H1 (cell line): ENCODE measurements around the gene CTAG2. TPM values are rescaled to one million over a fixed set of nuclear protein-coding genes. Genes with fewer than 3 reads are reported as not detected.

Source experiments
- CTCF ChIA-PET: fragments of 300-600 bp; sonication (Branson Sonifier 250); formaldehyde crosslinking; loops from one replicate; lab custom pipeline; 2021; ENCODE audit not compliant: partially characterized antibody; lab: Charles Lee
- POLR2A ChIA-PET: fragments of 300-600 bp; sonication (Branson Sonifier 250); formaldehyde crosslinking; loops from one replicate; lab custom pipeline; 2021; ENCODE audit warnings: inconsistent platforms; ENCODE audit not compliant: partially characterized antibody; lab: Charles Lee
- DNase-seq, 2 experiments: peaks; one replicate each; pipeline versions ENCODE4 v3.0.0 to v3.0.0-alpha.2; 2010 to 2022; ENCODE audit warnings: low spot score in 2 of 2, low read depth in 1 of 2, mixed read lengths in 1 of 2
- FAIRE-seq: peaks from 2 replicates; lab custom pipeline; 2011; peaks lifted over from hg19 to GRCh38; lab: Jason Lieb, UNC
- H2AFZ ChIP-seq: 2 replicates; pipeline ENCODE4 v1.8.1; 2012; ENCODE audit warnings: low read length, inconsistent platforms
- H2AK5ac ChIP-seq: 2 replicates; pipeline ENCODE4 v1.6.1; 2013; ENCODE audit warnings: low read depth, low read length
- H2BK120ac ChIP-seq: replicated peaks from 2 replicates; pipeline ENCODE3; 2013; ENCODE audit warnings: low read depth, low read length, inconsistent platforms
- H2BK12ac ChIP-seq: 2 replicates; pipeline ENCODE4 v1.6.1; 2013; ENCODE audit warnings: low read depth, low read length
- H2BK15ac ChIP-seq: 2 replicates; pipeline ENCODE4 v1.6.1; 2013; ENCODE audit warnings: low read length
- H2BK20ac ChIP-seq: 2 replicates; pipeline ENCODE4 v1.6.1; 2013; ENCODE audit warnings: low read length
- H2BK5ac ChIP-seq: 2 replicates; pipeline ENCODE4 v1.6.1; 2013; ENCODE audit warnings: low read depth, low read length
- H3K14ac ChIP-seq: 2 replicates; pipeline ENCODE4 v1.6.1; 2013; ENCODE audit warnings: inconsistent platforms; ENCODE audit not compliant: insufficient read length
- H3K18ac ChIP-seq: 2 replicates; pipeline ENCODE4 v1.6.1; 2013; ENCODE audit warnings: low read length; ENCODE audit errors: extremely low read depth
- H3K23ac ChIP-seq: 2 replicates; pipeline ENCODE4 v1.6.1; 2013; ENCODE audit warnings: inconsistent platforms; ENCODE audit not compliant: insufficient read length
- H3K23me2 ChIP-seq: 2 replicates; pipeline ENCODE4 v1.6.1; 2013; ENCODE audit warnings: low read depth, low read length
- H3K27ac ChIP-seq: 2 replicates; pipeline ENCODE4 v1.6.1; 2011; ENCODE audit warnings: low read depth, low read length, inconsistent platforms
- H3K27me3 ChIP-seq, 4 experiments: replicated peaks in 1 of 4; 1 replicate in 1 of 4; 2 replicates in 3 of 4; pipeline versions ENCODE4 v1.6.1 to v1.8.1; 2011 to 2013; ENCODE audit warnings: low read length in 3 of 4, mild to moderate bottlenecking in 3 of 4, inconsistent platforms in 2 of 4, mixed read lengths in 2 of 4, moderate library complexity in 1 of 4; ENCODE audit not compliant: control insufficient read depth in 3 of 4, insufficient read depth in 3 of 4; ENCODE audit errors: extremely low read depth in 1 of 4
- H3K36me3 ChIP-seq, 4 experiments: 2 replicates each; pipeline versions ENCODE4 v1.6.1 to v1.8.1; 2011 to 2013; ENCODE audit warnings: mild to moderate bottlenecking in 4 of 4, low read length in 3 of 4, moderate library complexity in 2 of 4, control low read depth in 1 of 4, inconsistent platforms in 1 of 4; ENCODE audit not compliant: insufficient read depth in 4 of 4, control insufficient read depth in 2 of 4
- H3K4ac ChIP-seq: replicated peaks from 2 replicates; pipeline ENCODE3; 2013; ENCODE audit warnings: low read length, low read depth, mixed read lengths, inconsistent platforms; ENCODE audit not compliant: insufficient read length
- H3K4me1 ChIP-seq, 4 experiments: replicated peaks in 1 of 4; 1 replicate in 1 of 4; 2 replicates in 3 of 4; pipeline versions ENCODE4 v1.6.1 to v1.8.1; 2011 to 2013; ENCODE audit warnings: low read length in 3 of 4, inconsistent platforms in 2 of 4, mixed read lengths in 1 of 4; ENCODE audit not compliant: insufficient read depth in 4 of 4, control insufficient read depth in 3 of 4
- H3K4me2 ChIP-seq, 2 experiments: 2 replicates each; pipeline versions ENCODE4 v1.6.1 to v1.8.1; 2011 to 2013; ENCODE audit warnings: low read depth in 2 of 2, low read length in 2 of 2, control low read depth in 1 of 2, inconsistent platforms in 1 of 2, mild to moderate bottlenecking in 1 of 2; ENCODE audit not compliant: insufficient read depth in 1 of 2
- H3K4me3 ChIP-seq, 4 experiments: fragments of 200-600, 300-600 bp in 1 of 4; sonication (generic), shearing (Covaris generic), sonication (Bioruptor Twin) in 1 of 4; 2 replicates each; pipeline versions ENCODE4 v1.5.1 to v1.8.1; 2011 to 2016; ENCODE audit warnings: low read length in 4 of 4, low read depth in 3 of 4, control low read depth in 2 of 4, inconsistent platforms in 2 of 4, mild to moderate bottlenecking in 2 of 4, mixed read lengths in 1 of 4, moderate library complexity in 1 of 4; ENCODE audit not compliant: insufficient read depth in 2 of 4; ENCODE audit errors: extremely low read depth in 1 of 4
- H3K56ac ChIP-seq: replicated peaks from 2 replicates; pipeline ENCODE3; 2013; ENCODE audit warnings: low read depth, mild to moderate bottlenecking, mixed read lengths, low read length, inconsistent platforms; ENCODE audit not compliant: insufficient read length
- H3K79me1 ChIP-seq: 2 replicates; pipeline ENCODE4 v1.6.1; 2013; ENCODE audit warnings: low read depth, low read length, control low read depth
- H3K79me2 ChIP-seq, 2 experiments: 2 replicates each; pipeline versions ENCODE4 v1.6.1 to v1.8.1; 2012 to 2013; ENCODE audit warnings: low read length in 2 of 2, mild to moderate bottlenecking in 2 of 2, inconsistent platforms in 1 of 2; ENCODE audit not compliant: insufficient read depth in 2 of 2, control insufficient read depth in 1 of 2
- H3K9ac ChIP-seq, 4 experiments: replicated peaks in 1 of 4; 1 replicate in 1 of 4; 2 replicates in 3 of 4; pipeline versions ENCODE4 v1.6.1 to v1.8.1; 2011 to 2013; ENCODE audit warnings: low read depth in 3 of 4, low read length in 3 of 4, control low read depth in 2 of 4, mild to moderate bottlenecking in 2 of 4, moderate library complexity in 2 of 4, inconsistent platforms in 1 of 4; ENCODE audit errors: extremely low read depth in 1 of 4
- H3K9me3 ChIP-seq, 2 experiments: 2 replicates each; pipeline versions ENCODE4 v1.6.1 to v1.8.1; 2012 to 2013; ENCODE audit warnings: mild to moderate bottlenecking in 2 of 2, moderate library complexity in 2 of 2, control low read depth in 1 of 2, inconsistent platforms in 1 of 2, low read depth in 1 of 2, low read length in 1 of 2, mixed read lengths in 1 of 2; ENCODE audit not compliant: insufficient read depth in 2 of 2
- H4K20me1 ChIP-seq, 2 experiments: replicated peaks in 1 of 2; 2 replicates each; pipeline versions ENCODE3 to v1.8.1; 2011 to 2013; ENCODE audit warnings: inconsistent platforms in 2 of 2, low read length in 2 of 2, mild to moderate bottlenecking in 1 of 2; ENCODE audit not compliant: insufficient read depth in 2 of 2, control insufficient read depth in 1 of 2
- H4K5ac ChIP-seq: 2 replicates; pipeline ENCODE4 v1.6.1; 2013; ENCODE audit warnings: low read length, low read depth, mixed read lengths, inconsistent platforms; ENCODE audit not compliant: insufficient read length
- H4K8ac ChIP-seq: 2 replicates; pipeline ENCODE4 v1.8.0; 2013; ENCODE audit warnings: mild to moderate bottlenecking, moderate library complexity, low read length, inconsistent platforms; ENCODE audit not compliant: insufficient read depth; ENCODE audit errors: extremely low read depth
- H4K91ac ChIP-seq: replicated peaks from 2 replicates; pipeline ENCODE3; 2013; ENCODE audit warnings: low read length, mixed read lengths, inconsistent platforms; ENCODE audit not compliant: insufficient read length
- ASH2L ChIP-seq: fragments of 200-600, 300-600 bp; sonication (generic); IDR thresholded peaks from one replicate; pipeline ENCODE4 v1.7.1; 2017; ENCODE audit warnings: low read length
- BACH1 ChIP-seq: IDR thresholded peaks from 2 replicates; pipeline ENCODE4 v1.6.1; 2012; ENCODE audit warnings: low read length, improper control_type of control experiment
- EP300 ChIP-seq, 2 experiments: IDR thresholded peaks; 1 replicate in 1 of 2; 2 replicates in 1 of 2; pipeline ENCODE4 v1.6.1; 2011 to 2012; ENCODE audit warnings: low read depth in 2 of 2, low read length in 2 of 2, mild to moderate bottlenecking in 2 of 2, borderline replicate concordance in 1 of 2, inconsistent platforms in 1 of 2, moderate library complexity in 1 of 2
- EZH2 ChIP-seq: fragments of 200-600 bp; sonication (generic); IDR thresholded peaks from 2 replicates; pipeline ENCODE4 v1.7.1; 2012; ENCODE audit warnings: low read depth, mild to moderate bottlenecking, moderate library complexity, low read length, inconsistent platforms; ENCODE audit not compliant: severe bottlenecking
- FOSL1 ChIP-seq: IDR thresholded peaks from 2 replicates; pipeline ENCODE4 v1.6.1; 2011; ENCODE audit warnings: mild to moderate bottlenecking, low read depth, low read length, moderate library complexity; ENCODE audit not compliant: insufficient read depth
- JUND ChIP-seq: IDR thresholded peaks from 2 replicates; pipeline ENCODE4 v1.6.1; 2011; ENCODE audit warnings: mild to moderate bottlenecking, improper control_type of control experiment, low read length
- MAFK ChIP-seq: IDR thresholded peaks from 2 replicates; pipeline ENCODE4 v1.6.1; 2012; ENCODE audit warnings: low read depth, mild to moderate bottlenecking, improper control_type of control experiment, low read length
- NANOG ChIP-seq: IDR thresholded peaks from 2 replicates; pipeline ENCODE4 v1.6.1; 2011; ENCODE audit warnings: low read length, low read depth, mild to moderate bottlenecking, inconsistent platforms; ENCODE audit not compliant: insufficient read depth, poor library complexity, severe bottlenecking
- PHF8 ChIP-seq: fragments of 200-600 bp; sonication (generic); conservative IDR thresholded peaks from 2 replicates; pipeline ENCODE4 v1.7.1; 2012; ENCODE audit warnings: low read depth, mild to moderate bottlenecking, inconsistent platforms, low read length, moderate library complexity
- POLR2A ChIP-seq, 2 experiments: IDR thresholded peaks; 1 replicate in 1 of 2; 2 replicates in 1 of 2; pipeline ENCODE4 v1.6.1; 2011; ENCODE audit warnings: low read depth in 2 of 2, low read length in 2 of 2, mild to moderate bottlenecking in 2 of 2; ENCODE audit errors: control extremely low read depth in 1 of 2
- RNF2 ChIP-seq: fragments of 200-900, 300-1000 bp; sonication (generic); IDR thresholded peaks from 2 replicates; pipeline ENCODE4 v1.7.1; 2016; ENCODE audit warnings: borderline replicate concordance, low read depth, mild to moderate bottlenecking, antibody characterized with exemption, low read length; ENCODE audit not compliant: poor library complexity, severe bottlenecking; ENCODE audit errors: missing control alignments
- TAF1 ChIP-seq: IDR thresholded peaks from 2 replicates; pipeline ENCODE4 v1.6.1; 2011; ENCODE audit warnings: mild to moderate bottlenecking, low read depth, low read length
- TCF12 ChIP-seq: IDR thresholded peaks from 2 replicates; pipeline ENCODE4 v1.6.1; 2011; ENCODE audit warnings: low read depth, mild to moderate bottlenecking, low read length
- WGBS, 2 experiments: shearing (Covaris generic) in 1 of 2; methylation state at CpG; one replicate each; pipeline versions ENCODE4 v1.1.6 to v1.1.7; 2013 to 2015; ENCODE audit warnings: low lambda C conversion rate in 2 of 2, mixed read lengths in 2 of 2, inconsistent platforms in 1 of 2, low coverage in 1 of 2, missing lambda C conversion rate in 1 of 2; ENCODE audit not compliant: insufficient replicate concordance in 2 of 2, insufficient coverage in 1 of 2, insufficient read length in 1 of 2; ENCODE audit errors: extremely low coverage in 1 of 2, missing lambda C conversion rate in 1 of 2; 5-methylcytosine and 5-hydroxymethylcytosine counted together
- polyA plus RNA-seq, 7 experiments: library from polyadenylated mRNA; depleted of rRNA in 3 of 7; stranded (reverse) in 5 of 7; unstranded in 2 of 7; fragments of >200 nt in 5 of 7; fragments of 200-250 nt in 2 of 7; gene quantifications; 1 replicate in 5 of 7; 2 replicates in 1 of 7; 4 replicates in 1 of 7; pipeline versions ENCODE4 v1.2.1 to v1.2.3, GENCODE V29; 2011 to 2013; ENCODE audit warnings: missing spikeins in 2 of 7, mixed read lengths in 2 of 7
- total RNA-seq: library from RNA; stranded (reverse); fragmentation: NEBNext Ultra II Directional; extraction: Animal tissue kit (Norgen Biotek cat#: 25700); gene quantifications from 2 replicates; pipeline ENCODE4 v1.2.1, GENCODE V29; 2021
- TF ChIP-seq, protein P1 (sequence below): IDR thresholded peaks from 2 replicates; pipeline ENCODE4 v1.6.1; 2012; ENCODE audit warnings: inconsistent platforms

CTAG2 gene
- total and polyA plus RNA-seq, 2 of the 8 experiments (the other 6 are each of a cell fraction or from before 2014, with no cell fraction given): not detected

DNA sequence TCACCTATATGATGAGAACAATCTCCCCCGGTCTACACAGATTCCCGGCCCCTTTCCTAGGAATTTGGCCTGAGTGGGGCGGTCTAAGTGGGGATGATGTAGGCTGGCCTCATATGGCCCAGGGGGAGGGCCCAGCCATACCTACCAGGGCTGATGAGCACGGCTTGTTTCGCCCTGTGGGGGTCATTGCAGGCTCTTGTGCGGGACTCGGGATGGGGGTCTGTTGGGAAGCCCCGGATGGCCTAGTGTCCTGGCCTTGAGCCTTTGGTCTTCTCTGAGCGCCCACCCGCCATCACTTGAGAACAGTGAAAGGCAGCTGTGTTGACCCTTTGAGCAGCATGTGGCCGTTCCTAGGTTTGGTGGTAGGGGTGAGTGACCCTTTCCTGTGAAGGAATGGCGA is 4.8 kb upstream of the CTAG2 start:
- H3K4me1 ChIP-seq: no peaks in the 10 kb centered on the region
- no peak overlapping the region for H2BK120ac ChIP-seq
- no peak overlapping the region for H2BK12ac ChIP-seq
- H4K91ac ChIP-seq: no peak overlapping the region
- ChIA-PET CTCF (no interaction called here), POLR2A (no interaction called here)
- no peak overlapping the region for H4K8ac ChIP-seq
- no peak overlapping the region for H4K5ac ChIP-seq
- no peak overlapping the region for H2AK5ac ChIP-seq
- H3K9me3 ChIP-seq: 0 out of 4 replicates have a peak, but pooled peaks cover 0 to 2% of the 10 kb centered on the region in 2 experiments
- H3K4me3 ChIP-seq: no peak overlapping the region
- H3K23ac ChIP-seq: no peak overlapping the region
- no peak overlapping the region for H3K18ac ChIP-seq
- H3K4ac ChIP-seq: no peak overlapping the region
- H2BK15ac ChIP-seq: no peak overlapping the region
- WGBS, 2 experiments: 88% methylated on average over 8 of the region's 12 CpGs; no CpG with 5 or more reads in 1 of the 2 experiments
- no peaks in the 10 kb centered on the region for H3K79me2 ChIP-seq
- FAIRE-seq: no peak
- DNase-seq: no peak
- no peaks in the 10 kb centered on the region for H3K23me2 ChIP-seq
- no peaks in the 10 kb centered on the region for H3K27me3 ChIP-seq
- H3K9ac ChIP-seq: no peak overlapping the region
- no peak overlapping the region for H3K56ac ChIP-seq
- no peak overlapping the region for H3K27ac ChIP-seq
- no peaks in the 10 kb centered on the region for H4K20me1 ChIP-seq
- H3K14ac ChIP-seq: no peak overlapping the region
- H3K36me3 ChIP-seq: no peaks in the 10 kb centered on the region
- H2AFZ ChIP-seq: no peak overlapping the region
- no peak overlapping the region for H3K4me2 ChIP-seq
- H2BK20ac ChIP-seq: no peak overlapping the region
- no peak overlapping the region for H2BK5ac ChIP-seq
- no peaks in the 10 kb centered on the region for H3K79me1 ChIP-seq
- TF ChIP-seq ASH2L: no peak
- no peak for TF ChIP-seq EP300 (IDR thresholded peaks at IDR 0.05; ENCODE audit: borderline replicate concordance in 1 of 2, low read depth in 2 of 2, low read length in 2 of 2)
- no peak for TF ChIP-seq TCF12
- TF ChIP-seq MAFK: no peak
- TF ChIP-seq EZH2: no peak
- TF ChIP-seq POLR2A (IDR thresholded peaks at IDR 0.05; ENCODE audit: control extremely low read depth in 1 of 2, low read depth in 2 of 2, low read length in 2 of 2): no peak
- TF ChIP-seq, protein P1, sequence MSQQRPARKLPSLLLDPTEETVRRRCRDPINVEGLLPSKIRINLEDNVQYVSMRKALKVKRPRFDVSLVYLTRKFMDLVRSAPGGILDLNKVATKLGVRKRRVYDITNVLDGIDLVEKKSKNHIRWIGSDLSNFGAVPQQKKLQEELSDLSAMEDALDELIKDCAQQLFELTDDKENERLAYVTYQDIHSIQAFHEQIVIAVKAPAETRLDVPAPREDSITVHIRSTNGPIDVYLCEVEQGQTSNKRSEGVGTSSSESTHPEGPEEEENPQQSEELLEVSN: no peak
- no peak for TF ChIP-seq JUND
- no peak for TF ChIP-seq PHF8
- TF ChIP-seq BACH1: no peak
- TF ChIP-seq RNF2: no peak
- TF ChIP-seq NANOG: no peak
- no peak for TF ChIP-seq TAF1
- TF ChIP-seq FOSL1: no peak
